Tibial artery (tissue), 4 donors: ENCODE measurements around the gene SLC1A7.

ENCODE experiments used
- DNase-seq, 2 donors: peaks; one replicate each; pipeline ENCODE4 v3.0.0-alpha.2; 2019
- H3K27ac ChIP-seq, 2 donors: fragments of 200-600 bp; sonication (generic) in 1 of 2; 1 replicate in 1 of 2; 2 replicates in 1 of 2; pipeline ENCODE4 v1.5.1; 2018 to 2019; ENCODE audit warnings: mild to moderate bottlenecking in 1 of 2
- H3K27me3 ChIP-seq, 2 donors: fragments of 200-600 bp; sonication (generic) in 1 of 2; one replicate each; pipeline versions ENCODE4 v1.5.1 to v1.6.0; 2016 to 2019
- H3K36me3 ChIP-seq, 3 donors: fragments of 200-600 bp; sonication (generic) in 2 of 3; one replicate each; pipeline ENCODE4 v1.5.1; 2016 to 2019; ENCODE audit warnings: mild to moderate bottlenecking in 2 of 3
- H3K4me1 ChIP-seq, 4 donors: fragments of 200-600 bp; sonication (generic) in 2 of 4; 1 replicate in 3 of 4; 2 replicates in 1 of 4; pipeline ENCODE4 v1.5.1; 2016 to 2019
- H3K4me3 ChIP-seq, 2 donors: fragments of 200-600 bp; sonication (generic) in 1 of 2; 1 replicate in 1 of 2; 2 replicates in 1 of 2; pipeline ENCODE4 v1.5.1; 2018 to 2019; ENCODE audit warnings: mild to moderate bottlenecking in 2 of 2
- H3K9me3 ChIP-seq, 3 donors: fragments of 200-600 bp; sonication (generic) in 1 of 3; one replicate each; pipeline ENCODE4 v1.5.1; 2016 to 2019
- intact Hi-C: fragments of 100-400 bp; cut with DNase I; formaldehyde crosslinking; loops from one replicate; pipeline ENCODE4 v1.15.0; 2023; ENCODE audit warnings: low total_unique reads
- TF ChIP-seq, protein P1 (sequence below), 2 experiments: fragments of 200-600 bp in 1 of 2; fragments of 450-650 bp in 1 of 2; IDR thresholded peaks; one replicate each; pipeline ENCODE4 v1.5.1; 2017 to 2019; ENCODE audit warnings: antibody characterized with exemption in 2 of 2, mild to moderate bottlenecking in 1 of 2, moderate library complexity in 1 of 2

SLC1A7 gene

DNA sequence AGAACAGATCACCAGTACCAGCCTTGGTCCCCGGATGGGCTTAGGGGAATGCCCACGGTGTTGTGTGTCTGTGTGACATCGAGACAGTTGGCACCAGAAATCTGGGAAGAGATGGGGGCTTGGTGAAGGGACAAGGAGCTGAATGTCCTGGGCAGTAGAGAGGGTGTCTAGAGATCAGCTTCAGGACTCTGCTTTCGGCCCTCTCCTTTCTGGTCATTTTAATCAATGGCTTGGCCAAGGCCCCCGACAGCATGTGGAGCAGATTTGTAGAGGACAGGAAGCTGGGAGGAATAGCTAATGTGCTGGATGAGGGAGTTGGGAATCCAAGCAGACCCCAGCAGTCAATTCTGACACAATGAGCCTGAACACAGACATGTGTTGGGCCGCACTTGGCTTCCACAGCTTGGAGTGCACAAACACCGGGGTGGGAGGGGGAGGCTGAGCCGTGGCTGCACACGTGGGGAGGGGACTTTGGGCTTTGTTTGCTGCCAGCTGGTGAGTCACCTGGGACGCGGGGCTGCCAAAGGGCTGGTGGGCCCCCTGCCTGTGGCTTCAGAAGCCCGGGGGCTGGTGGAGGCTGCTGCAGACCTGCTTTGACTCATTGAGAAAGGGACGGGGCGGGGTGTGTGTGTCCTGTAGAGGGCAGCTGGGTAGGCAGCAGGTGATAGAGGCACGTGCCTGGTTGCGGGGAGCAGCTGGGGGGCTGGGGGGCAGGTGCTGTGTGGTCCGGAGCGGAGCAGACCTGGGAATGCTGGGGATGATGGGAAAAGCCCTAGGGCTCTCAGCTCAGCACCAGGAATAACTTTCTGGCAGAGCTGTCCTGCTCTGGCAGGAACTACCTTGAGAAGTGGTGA lies 20.9 kb downstream of the SLC1A7 start:
- peak overlapping the region; percentile 66 to 69 for H3K27ac ChIP-seq

DNA sequence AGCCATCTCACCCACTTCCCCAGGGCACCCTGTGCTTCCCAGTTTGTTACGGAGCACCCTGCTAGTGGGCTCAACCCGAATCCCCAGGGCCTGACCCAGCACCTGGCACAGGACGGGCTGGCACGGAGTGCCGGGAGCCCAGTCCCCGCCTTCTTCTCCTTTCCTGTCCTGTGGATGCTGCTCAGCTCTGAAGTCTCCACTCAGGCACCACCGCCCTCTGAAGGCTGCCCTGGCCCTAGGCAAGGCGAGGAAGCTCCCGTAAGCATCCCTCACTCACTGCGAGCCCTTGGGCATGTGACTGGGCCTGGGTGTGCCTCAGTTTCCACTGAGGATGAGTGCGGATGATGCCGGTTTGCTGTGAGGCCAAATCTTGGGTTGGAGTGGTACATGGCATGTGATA lies 21.8 kb downstream of the SLC1A7 start:
- H3K27ac ChIP-seq: peak overlapping the region in 1 of 2 donors; percentile 66
- no peaks in the 10 kb centered on the region for H3K36me3 ChIP-seq
- no peaks in the 10 kb centered on the region for H3K9me3 ChIP-seq
- intact Hi-C loops: no loop called here
- H3K4me1 ChIP-seq: peaks cover 0 to 59% (median 35%) of the 10 kb centered on the region in 4 donors
- H3K4me3 ChIP-seq: no peak overlapping the region
- TF ChIP-seq, protein P1, sequence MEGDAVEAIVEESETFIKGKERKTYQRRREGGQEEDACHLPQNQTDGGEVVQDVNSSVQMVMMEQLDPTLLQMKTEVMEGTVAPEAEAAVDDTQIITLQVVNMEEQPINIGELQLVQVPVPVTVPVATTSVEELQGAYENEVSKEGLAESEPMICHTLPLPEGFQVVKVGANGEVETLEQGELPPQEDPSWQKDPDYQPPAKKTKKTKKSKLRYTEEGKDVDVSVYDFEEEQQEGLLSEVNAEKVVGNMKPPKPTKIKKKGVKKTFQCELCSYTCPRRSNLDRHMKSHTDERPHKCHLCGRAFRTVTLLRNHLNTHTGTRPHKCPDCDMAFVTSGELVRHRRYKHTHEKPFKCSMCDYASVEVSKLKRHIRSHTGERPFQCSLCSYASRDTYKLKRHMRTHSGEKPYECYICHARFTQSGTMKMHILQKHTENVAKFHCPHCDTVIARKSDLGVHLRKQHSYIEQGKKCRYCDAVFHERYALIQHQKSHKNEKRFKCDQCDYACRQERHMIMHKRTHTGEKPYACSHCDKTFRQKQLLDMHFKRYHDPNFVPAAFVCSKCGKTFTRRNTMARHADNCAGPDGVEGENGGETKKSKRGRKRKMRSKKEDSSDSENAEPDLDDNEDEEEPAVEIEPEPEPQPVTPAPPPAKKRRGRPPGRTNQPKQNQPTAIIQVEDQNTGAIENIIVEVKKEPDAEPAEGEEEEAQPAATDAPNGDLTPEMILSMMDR (IDR thresholded peaks at IDR 0.05): no peak
- DNase-seq: no peak
- no peaks in the 10 kb centered on the region for H3K27me3 ChIP-seq

More for the DNA sequence above, 20.9 kb downstream of the SLC1A7 start:
- TF ChIP-seq, protein P1 (IDR thresholded peaks at IDR 0.05): no peak
- peak in 1 of 2 donors; percentile 42 for DNase-seq
- Histone ChIP-seq H3K36me3 (no peaks in the 10 kb centered on the region), H3K4me1 (peaks cover 0 to 58% (median 34%) of the 10 kb centered on the region in 4 donors), H3K27me3 (no peaks in the 10 kb centered on the region), H3K4me3 (no peak overlapping the region), H3K9me3 (no peaks in the 10 kb centered on the region)
- intact Hi-C loops: no loop called here

DNA sequence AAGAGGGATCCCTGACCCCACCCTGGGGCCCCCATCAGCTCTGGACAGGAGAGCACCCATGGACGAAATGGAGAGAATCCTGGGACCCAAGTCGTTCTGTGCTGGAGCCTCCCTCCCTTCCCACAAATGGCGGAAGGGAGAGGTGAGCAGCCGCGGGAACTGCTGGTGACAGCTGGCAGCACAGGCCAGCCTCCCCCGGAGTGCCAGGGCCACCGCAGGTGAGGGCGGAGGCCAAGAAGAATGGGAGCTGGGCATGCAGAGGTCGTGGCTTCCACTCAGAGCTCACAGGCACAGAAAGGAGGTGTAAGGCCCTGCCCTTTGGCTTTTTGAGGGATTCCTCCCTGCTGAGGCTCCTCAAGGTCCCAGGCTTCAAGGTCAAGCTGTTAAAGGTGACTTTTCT lies 24.6 kb downstream of the SLC1A7 start:
- Histone ChIP-seq H3K27me3 (no peaks in the 10 kb centered on the region), H3K36me3 (no peaks in the 10 kb centered on the region), H3K4me3 (no peak overlapping the region), H3K27ac (no peak overlapping the region), H3K9me3 (no peaks in the 10 kb centered on the region), H3K4me1 (peaks cover 0 to 58% (median 26%) of the 10 kb centered on the region in 4 donors)
- intact Hi-C loops: no loop called here
- no peak for DNase-seq
- TF ChIP-seq, protein P1 (IDR thresholded peaks at IDR 0.05): no peak

DNA sequence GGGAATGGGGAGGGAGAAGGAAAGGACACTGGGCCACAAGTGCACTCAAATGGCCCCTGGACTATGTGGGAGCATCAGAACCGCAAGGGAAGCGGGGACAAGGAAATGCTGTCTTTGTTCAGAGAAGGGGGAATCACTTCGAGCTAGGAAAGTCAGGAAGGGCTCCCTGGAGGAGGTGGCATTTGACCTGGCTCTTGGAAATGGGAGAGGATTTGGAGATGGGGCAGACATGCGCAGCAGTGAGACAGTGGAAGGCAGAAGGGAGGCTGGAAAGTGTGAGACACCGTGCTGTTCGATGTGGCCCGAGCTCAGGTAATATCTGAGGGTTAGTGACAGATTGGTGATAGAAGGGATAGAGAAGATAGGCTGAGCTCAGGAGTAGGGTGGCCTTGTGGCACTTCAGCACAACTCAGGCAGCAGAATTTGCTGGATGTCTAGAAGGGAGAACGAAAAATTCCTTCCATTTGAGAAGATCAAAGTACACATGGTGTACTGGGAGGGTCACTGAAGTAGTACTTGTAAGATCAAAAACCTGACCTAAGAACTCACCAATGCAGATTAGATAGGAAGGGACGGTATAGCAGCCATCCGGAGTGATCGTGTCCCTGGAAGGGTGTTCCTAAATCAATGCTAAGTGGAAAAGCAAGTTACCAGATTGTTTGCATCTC lies 25.4 kb downstream of the SLC1A7 start:
- DNase-seq: no peak
- TF ChIP-seq, protein P1 (IDR thresholded peaks at IDR 0.05): no peak
- Histone ChIP-seq H3K9me3 (peaks cover 0 to 3% (median 0%) of the 10 kb centered on the region in 3 donors), H3K4me1 (peaks cover 0 to 57% (median 22%) of the 10 kb centered on the region in 4 donors), H3K4me3 (no peak overlapping the region), H3K27me3 (no peaks in the 10 kb centered on the region), H3K27ac (no peak overlapping the region), H3K36me3 (no peaks in the 10 kb centered on the region)
- intact Hi-C loops: no loop called here

DNA sequence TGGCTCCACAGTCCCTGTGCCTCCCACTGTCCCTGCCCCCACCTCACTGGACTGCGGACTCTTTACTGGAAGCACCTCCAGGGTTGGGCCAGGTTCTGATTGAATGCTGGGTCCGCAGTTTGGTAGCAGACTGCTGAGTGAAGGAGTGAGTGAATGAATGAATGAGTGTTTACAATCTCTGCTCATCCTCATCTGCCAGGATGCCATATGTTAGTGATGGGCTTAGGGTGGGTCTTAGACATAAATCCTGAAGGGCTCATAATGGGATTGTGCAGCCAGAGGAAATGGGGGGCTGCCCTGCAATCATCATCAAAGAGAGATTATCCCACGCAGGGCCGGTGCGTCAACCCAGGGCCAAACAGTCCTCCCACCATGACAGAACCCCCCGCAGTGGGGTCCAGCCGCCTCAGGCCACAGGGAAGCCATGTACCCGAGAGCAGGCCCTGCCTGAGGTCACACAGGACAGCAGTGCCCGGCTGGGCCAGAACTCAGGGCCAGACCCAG lies 26.1 kb downstream of the SLC1A7 start:
- no peaks in the 10 kb centered on the region for H3K27me3 ChIP-seq
- H3K36me3 ChIP-seq: no peaks in the 10 kb centered on the region
- H3K27ac ChIP-seq: peak overlapping the region in 1 of 2 donors; percentile 60
- DNase-seq: no peak
- H3K4me1 ChIP-seq: peaks cover 0 to 50% (median 15%) of the 10 kb centered on the region in 4 donors
- H3K4me3 ChIP-seq: no peak overlapping the region
- H3K9me3 ChIP-seq: peaks cover 0 to 7% (median 0%) of the 10 kb centered on the region in 3 donors
- intact Hi-C loops: no loop called here
- TF ChIP-seq, protein P1 (IDR thresholded peaks at IDR 0.05): no peak
